IPS-11a (cell line): ENCODE data around the gene KLRF2.

Experiments
- H3K4me3 ChIP-seq: one replicate; pipeline ENCODE4 v1.5.1; 2013; ENCODE audit warnings: low read depth, low read length, control low read depth

The KLRF2 gene

GRCh38 chr12:9933958-9934357, 52.7 kb downstream of the KLRF2 start:
- H3K4me3 ChIP-seq: no peak overlapping the region

- H3K4me3 ChIP-seq: no peak overlapping the region
Observed at GRCh38 chr12:9935026-9935425, 53.7 kb downstream of the KLRF2 start.

DNA sequence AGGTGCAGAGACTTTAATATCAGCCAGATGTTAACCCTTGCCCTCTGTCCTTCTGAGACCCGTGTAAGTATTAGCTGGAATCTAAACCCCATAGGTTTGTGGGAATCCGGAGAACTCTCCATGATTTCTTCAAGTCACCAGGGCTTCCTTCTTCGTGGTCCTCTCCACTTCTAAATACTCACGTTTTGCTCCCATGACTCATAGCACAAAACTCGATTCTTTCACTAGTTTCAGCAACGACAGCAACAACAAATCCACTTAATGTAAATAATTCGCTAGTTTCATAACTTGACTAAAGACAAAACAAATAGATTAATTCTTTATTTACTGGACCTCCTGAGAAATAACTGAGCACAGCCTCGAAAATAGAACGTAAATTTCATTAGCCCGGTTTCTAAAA, 55.3 kb downstream of the KLRF2 start:
- H3K4me3 ChIP-seq: no peak overlapping the region

- no peak overlapping the region for H3K4me3 ChIP-seq
Observed at GRCh38 chr12:9940375-9940774, 59.1 kb downstream of the KLRF2 start.

- no peak overlapping the region for H3K4me3 ChIP-seq
Observed at GRCh38 chr12:9941838-9942237, 60.5 kb downstream of the KLRF2 start.

DNA sequence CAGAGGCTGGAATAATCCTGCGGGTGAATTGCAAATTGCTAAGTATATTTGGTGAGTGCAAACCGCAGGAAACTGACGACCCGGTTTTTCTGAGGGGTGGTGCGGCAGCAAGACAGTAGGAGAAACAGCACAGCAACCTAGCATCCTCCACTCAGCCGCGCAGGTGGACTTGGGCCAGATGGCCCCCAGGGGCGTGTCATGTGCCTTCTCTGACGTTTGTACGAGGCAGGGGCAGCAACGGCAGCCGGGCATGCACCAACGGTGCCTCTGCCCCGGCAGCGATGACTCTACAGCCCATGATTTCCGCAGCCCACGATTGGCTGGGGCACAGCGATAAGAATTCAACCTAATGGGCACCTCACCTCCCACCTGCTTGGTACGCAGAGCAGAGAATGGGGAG, 62.0 kb downstream of the KLRF2 start:
- H3K4me3 ChIP-seq: no peak overlapping the region

DNA sequence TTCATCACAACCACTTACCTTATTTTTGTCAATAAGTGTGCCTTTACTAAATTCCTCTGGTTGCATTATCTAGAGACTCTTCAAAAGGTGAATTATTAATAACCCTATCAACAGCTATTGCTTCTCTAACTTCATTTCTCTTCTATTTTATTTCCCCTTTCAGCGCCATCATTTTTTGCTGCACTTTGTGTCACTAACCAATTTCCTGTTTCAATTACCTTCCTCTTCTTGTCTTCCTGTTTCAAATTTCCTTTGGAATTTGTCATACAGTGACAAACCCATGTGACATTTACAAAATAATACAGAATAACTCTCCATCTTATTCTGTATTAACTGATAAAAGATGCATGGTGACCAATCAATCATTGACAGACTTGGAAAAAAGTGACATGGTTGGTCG, 63.1 kb downstream of the KLRF2 start:
- H3K4me3 ChIP-seq: no peak overlapping the region
